MCF 10A (cell line): ENCODE results near the gene BRME1. TPM values are rescaled to one million over a fixed set of nuclear protein-coding genes. Genes with fewer than 3 reads are reported as not detected.

Source experiments
- BruUV-seq: library from RNA; stranded (reverse); fragments of 400-500 nt; replicated peaks from 2 replicates; lab custom pipeline; 2021; lab: Mats Ljungman, UMichigan
- CTCF ChIA-PET: fragments of 300-600 bp; sonication (Branson Sonifier 250); formaldehyde crosslinking; extraction: SDS; loops from one replicate; lab custom pipeline; 2021; ENCODE audit warnings: antibody characterized with exemption, inconsistent platforms; lab: Yijun Ruan, JAX
- POLR2A ChIA-PET: fragments of 300-600, 350-650 bp; sonication (Branson Sonifier 250); formaldehyde crosslinking; extraction: SDS; loops from one replicate; lab custom pipeline; 2020; ENCODE audit warnings: antibody characterized with exemption, inconsistent platforms; lab: Yijun Ruan, JAX
- DNase-seq: peaks from one replicate; pipeline ENCODE4 v3.0.0-alpha.2; 2018; ENCODE audit not compliant: unreplicated experiment
- H3K27ac Mint-ChIP-seq: one replicate; pipeline ENCODE4 v1.8.0; 2022; ENCODE audit warnings: mild to moderate bottlenecking, low read depth, mixed read lengths; ENCODE audit not compliant: unreplicated experiment
- H3K27me3 Mint-ChIP-seq: one replicate; pipeline ENCODE4 v1.8.0; 2022; ENCODE audit warnings: mixed read lengths; ENCODE audit not compliant: insufficient read depth, unreplicated experiment
- H3K36me3 Mint-ChIP-seq: one replicate; pipeline ENCODE4 v1.8.0; 2022; ENCODE audit warnings: mild to moderate bottlenecking, moderate library complexity, mixed read lengths; ENCODE audit not compliant: insufficient read depth, unreplicated experiment
- H3K4me1 Mint-ChIP-seq: one replicate; pipeline ENCODE4 v1.8.0; 2022; ENCODE audit warnings: mixed read lengths; ENCODE audit not compliant: insufficient read depth, unreplicated experiment
- H3K4me3 Mint-ChIP-seq: one replicate; pipeline ENCODE4 v1.8.0; 2022; ENCODE audit warnings: mild to moderate bottlenecking, moderate library complexity, mixed read lengths; ENCODE audit not compliant: unreplicated experiment
- H3K9me3 Mint-ChIP-seq: one replicate; pipeline ENCODE4 v1.8.0; 2022; ENCODE audit warnings: mixed read lengths; ENCODE audit not compliant: unreplicated experiment
- intact Hi-C: fragments of 100-400 bp; cut with micrococcal nuclease; formaldehyde crosslinking; loops from 2 replicates; pipeline ENCODE4 v1.14.1; 2022
- total RNA-seq: library from RNA; stranded (reverse); gene quantifications from 2 replicates; pipeline ENCODE4 v1.2.3, GENCODE V29; 2022
- TF ChIP-seq, protein P1 (sequence below): fragments of 200-600 bp; IDR thresholded peaks from one replicate; pipeline ENCODE4 v1.8.0; 2022; ENCODE audit warnings: antibody characterized with exemption, mild to moderate bottlenecking; ENCODE audit not compliant: unreplicated experiment

BRME1 gene
- total RNA-seq, 1 experiment from 2014 or later, result 0.75 TPM

DNA sequence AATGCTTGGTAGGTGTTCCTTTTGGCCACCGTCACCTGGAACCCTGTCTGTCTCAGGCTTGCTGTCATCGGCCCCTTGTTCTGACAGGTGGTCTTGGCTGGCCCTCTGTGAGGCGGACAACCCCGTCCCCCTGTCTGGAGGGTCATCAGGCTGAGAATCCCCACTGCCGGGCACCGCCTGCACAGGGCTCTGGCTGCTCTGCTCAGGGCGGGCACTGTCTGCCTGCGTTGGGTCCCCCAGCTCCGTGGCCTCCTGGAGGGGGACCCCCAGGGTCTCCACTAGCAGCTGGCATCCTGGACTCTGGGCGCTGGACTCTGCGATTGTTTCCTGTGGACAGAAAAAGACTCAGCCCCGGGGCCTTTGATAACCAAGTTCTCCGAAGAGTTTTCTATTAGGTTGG is 15.8 kb downstream of the BRME1 start:
- no TSS peak for BruUV-seq
- TF ChIP-seq, protein P1, sequence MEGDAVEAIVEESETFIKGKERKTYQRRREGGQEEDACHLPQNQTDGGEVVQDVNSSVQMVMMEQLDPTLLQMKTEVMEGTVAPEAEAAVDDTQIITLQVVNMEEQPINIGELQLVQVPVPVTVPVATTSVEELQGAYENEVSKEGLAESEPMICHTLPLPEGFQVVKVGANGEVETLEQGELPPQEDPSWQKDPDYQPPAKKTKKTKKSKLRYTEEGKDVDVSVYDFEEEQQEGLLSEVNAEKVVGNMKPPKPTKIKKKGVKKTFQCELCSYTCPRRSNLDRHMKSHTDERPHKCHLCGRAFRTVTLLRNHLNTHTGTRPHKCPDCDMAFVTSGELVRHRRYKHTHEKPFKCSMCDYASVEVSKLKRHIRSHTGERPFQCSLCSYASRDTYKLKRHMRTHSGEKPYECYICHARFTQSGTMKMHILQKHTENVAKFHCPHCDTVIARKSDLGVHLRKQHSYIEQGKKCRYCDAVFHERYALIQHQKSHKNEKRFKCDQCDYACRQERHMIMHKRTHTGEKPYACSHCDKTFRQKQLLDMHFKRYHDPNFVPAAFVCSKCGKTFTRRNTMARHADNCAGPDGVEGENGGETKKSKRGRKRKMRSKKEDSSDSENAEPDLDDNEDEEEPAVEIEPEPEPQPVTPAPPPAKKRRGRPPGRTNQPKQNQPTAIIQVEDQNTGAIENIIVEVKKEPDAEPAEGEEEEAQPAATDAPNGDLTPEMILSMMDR, result no peak
- CTCF ChIA-PET, result no interaction called here
- Mint-ChIP-seq H3K27me3 (no peaks in the 10 kb centered on the region), H3K27ac (no peak overlapping the region), H3K4me1 (peaks cover 7% of the 10 kb centered on the region), H3K36me3 (no peaks in the 10 kb centered on the region), H3K4me3 (no peak overlapping the region), H3K9me3 (no peaks in the 10 kb centered on the region)
- no peak for DNase-seq
- intact Hi-C loops, result no loop called here
- POLR2A ChIA-PET, result no interaction called here

DNA sequence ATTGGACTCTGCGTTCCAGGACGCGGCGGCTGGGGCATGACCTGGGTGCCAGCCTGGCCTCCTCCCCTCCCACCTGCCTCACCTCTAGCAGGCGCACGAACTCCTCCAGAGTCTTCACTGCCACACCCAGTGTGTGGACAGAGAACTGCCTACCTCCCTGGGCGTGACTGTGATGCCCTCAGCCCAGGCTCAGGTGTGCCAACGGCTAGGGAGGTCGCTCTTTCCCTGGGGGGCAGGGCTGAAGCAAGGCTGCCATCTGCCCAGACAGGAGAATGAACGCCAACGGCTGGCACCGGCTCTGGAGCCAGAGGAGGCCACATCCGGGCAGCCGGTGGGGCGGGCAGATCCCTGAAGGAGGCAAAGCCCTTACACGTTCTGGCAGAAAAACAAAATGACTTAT is 17.6 kb downstream of the BRME1 start:
- ChIA-PET CTCF (interaction anchor here (0.8 to 1.3 kb wide), 2 partner anchors 8 to 20 kb away, joined by 3 read pairs; no protein-coding TSS in a partner anchor), POLR2A (interaction anchor here (0.5 to 1.0 kb wide), 4 partner anchors 115 to 833 kb away, joined by 3 to 4 read pairs (median 4); no protein-coding TSS in a partner anchor)
- Mint-ChIP-seq H3K27me3 (no peaks in the 10 kb centered on the region), H3K9me3 (no peaks in the 10 kb centered on the region), H3K27ac (no peak overlapping the region), H3K4me3 (no peak overlapping the region), H3K4me1 (peaks cover 7% of the 10 kb centered on the region), H3K36me3 (no peaks in the 10 kb centered on the region)
- peak; percentile 41 for DNase-seq
- BruUV-seq, result no TSS peak
- intact Hi-C loops, result no loop called here
- TF ChIP-seq, protein P1, result no peak

DNA sequence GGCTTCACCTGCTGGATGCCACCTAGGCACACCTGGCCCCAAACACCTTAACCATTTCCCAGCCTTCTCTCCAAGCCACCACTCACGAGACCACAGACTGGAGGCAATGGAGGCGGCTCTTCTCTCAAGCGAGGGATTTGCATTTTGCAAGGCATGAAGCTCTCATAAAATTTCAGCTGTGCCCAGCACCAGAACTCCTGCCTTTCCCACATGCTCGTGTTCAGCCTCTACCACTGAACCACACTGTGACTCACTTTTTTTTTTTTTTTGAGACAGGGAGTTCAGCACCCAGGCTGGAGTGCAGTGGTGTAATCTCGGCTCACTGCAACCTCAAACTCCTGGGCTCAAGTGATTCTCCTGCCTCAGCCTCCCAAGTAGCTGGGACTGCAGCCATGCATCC is 18.4 kb downstream of the BRME1 start:
- Mint-ChIP-seq H3K36me3 (no peaks in the 10 kb centered on the region), H3K4me1 (peaks cover 7% of the 10 kb centered on the region), H3K9me3 (no peaks in the 10 kb centered on the region), H3K27ac (no peak overlapping the region), H3K27me3 (no peaks in the 10 kb centered on the region), H3K4me3 (no peak overlapping the region)
- TF ChIP-seq, protein P1, result no peak
- no TSS peak for BruUV-seq
- intact Hi-C loops, result no loop called here
- CTCF ChIA-PET, result interaction anchor here (0.5 to 1.7 kb wide), 10 partner anchors 21 to 695 kb away, joined by 3 to 5 read pairs (median 3); partner anchors contain the start of gene IL27RA
- peak; percentile 38 for DNase-seq
- POLR2A ChIA-PET, result interaction anchor here (0.6 to 1.0 kb wide), 6 partner anchors 16 to 193 kb away, joined by 3 to 4 read pairs (median 4); partner anchors contain the start of gene PODNL1

DNA sequence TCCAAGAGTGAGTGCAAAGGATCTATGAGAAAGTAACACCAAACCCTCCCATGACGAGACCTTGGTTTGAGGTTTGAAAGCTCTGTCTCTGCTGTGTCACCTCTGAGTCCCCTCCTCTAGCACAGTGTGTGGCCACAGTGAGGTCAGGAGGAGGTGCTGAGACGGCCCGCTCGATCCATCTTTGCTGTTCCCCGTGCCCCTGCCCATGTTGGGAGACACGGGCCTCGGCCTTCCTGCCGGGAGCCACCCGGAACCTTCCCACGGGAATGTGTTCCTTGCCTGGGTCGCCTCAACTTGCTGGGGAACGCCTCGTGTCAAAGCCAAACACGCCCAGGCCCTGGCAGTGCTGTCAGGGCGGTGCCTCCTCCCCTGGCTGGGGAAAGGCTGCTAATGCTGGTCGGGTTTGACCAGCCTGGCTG is 18.9 kb downstream of the BRME1 start:
- no peak for DNase-seq
- intact Hi-C loops, result no loop called here
- Mint-ChIP-seq H3K4me1 (peaks cover 7% of the 10 kb centered on the region), H3K4me3 (no peak overlapping the region), H3K9me3 (no peaks in the 10 kb centered on the region), H3K27ac (no peak overlapping the region), H3K27me3 (no peaks in the 10 kb centered on the region), H3K36me3 (no peaks in the 10 kb centered on the region)
- CTCF ChIA-PET, result interaction anchor here (0.5 to 1.7 kb wide), 10 partner anchors 66 to 694 kb away, joined by 3 to 6 read pairs (median 4); partner anchors contain the start of gene IL27RA
- TF ChIP-seq, protein P1, result no peak
- POLR2A ChIA-PET, result interaction anchor here (0.6 to 1.0 kb wide), 6 partner anchors 27 to 684 kb away, joined by 3 to 4 read pairs (median 3); partner anchors contain the start of gene PODNL1
- no TSS peak for BruUV-seq
